Colonic mucosa (tissue), 4 donors: ENCODE measurements around the gene TULP1. TPM values are rescaled to one million over a fixed set of nuclear protein-coding genes. Genes with fewer than 3 reads are reported as not detected.
A peak's percentile ranks its signal among the peaks of the same experiment; 100 is the strongest.

ENCODE experiments used
- DNase-seq: peaks from one replicate; pipeline ENCODE4 v3.0.0-alpha.2; 2020
- H3K27ac ChIP-seq: fragments of 200-600 bp; one replicate; pipeline ENCODE4 v1.8.0; 2021
- H3K27me3 ChIP-seq: fragments of 200-600 bp; one replicate; pipeline ENCODE4 v1.8.0; 2021
- H3K36me3 ChIP-seq: fragments of 200-600 bp; one replicate; pipeline ENCODE4 v1.8.0; 2021
- H3K4me1 ChIP-seq: fragments of 200-600 bp; one replicate; pipeline ENCODE4 v1.8.0; 2021; ENCODE audit warnings: mild to moderate bottlenecking
- H3K4me3 ChIP-seq: fragments of 200-600 bp; one replicate; pipeline ENCODE4 v1.8.0; 2021
- H3K9ac ChIP-seq, 2 donors: one replicate each; pipeline ENCODE4 v1.7.0; 2013; ENCODE audit warnings: control low read depth in 2 of 2, low read depth in 2 of 2, low read length in 2 of 2
- H3K9me3 ChIP-seq: fragments of 200-600 bp; one replicate; pipeline ENCODE4 v1.8.0; 2021
- intact Hi-C: fragments of 100-400 bp; cut with DNase I; formaldehyde crosslinking; loops from one replicate; pipeline ENCODE4 v1.14.1; 2022
- total RNA-seq, 2 donors: library from RNA; stranded (reverse); fragmentation: NEBNext Ultra II Directional in 1 of 2; extraction: Animal tissue kit (Norgen Biotek cat#: 25700) in 1 of 2; gene quantifications; one replicate each; pipeline ENCODE4 v1.2.1, GENCODE V29; 2021
- TF ChIP-seq, protein P1 (sequence below): fragments of 200-600 bp; IDR thresholded peaks from one replicate; pipeline ENCODE4 v1.8.0; 2022; ENCODE audit warnings: antibody characterized with exemption, mild to moderate bottlenecking
- donor health status: healthy.
- donor health status: DM: no; HTN: no; CAD: no.
- donor health status: DM: no; HTN: no; CAD: no.

TULP1 gene
- total RNA-seq, 2 donors from 2014 or later = not detected

- H3K9ac ChIP-seq = no peak overlapping the region
- DNase-seq = no peak
- H3K27ac ChIP-seq = no peak overlapping the region
- no peaks in the 10 kb centered on the region for H3K36me3 ChIP-seq
- TF ChIP-seq, protein P1, sequence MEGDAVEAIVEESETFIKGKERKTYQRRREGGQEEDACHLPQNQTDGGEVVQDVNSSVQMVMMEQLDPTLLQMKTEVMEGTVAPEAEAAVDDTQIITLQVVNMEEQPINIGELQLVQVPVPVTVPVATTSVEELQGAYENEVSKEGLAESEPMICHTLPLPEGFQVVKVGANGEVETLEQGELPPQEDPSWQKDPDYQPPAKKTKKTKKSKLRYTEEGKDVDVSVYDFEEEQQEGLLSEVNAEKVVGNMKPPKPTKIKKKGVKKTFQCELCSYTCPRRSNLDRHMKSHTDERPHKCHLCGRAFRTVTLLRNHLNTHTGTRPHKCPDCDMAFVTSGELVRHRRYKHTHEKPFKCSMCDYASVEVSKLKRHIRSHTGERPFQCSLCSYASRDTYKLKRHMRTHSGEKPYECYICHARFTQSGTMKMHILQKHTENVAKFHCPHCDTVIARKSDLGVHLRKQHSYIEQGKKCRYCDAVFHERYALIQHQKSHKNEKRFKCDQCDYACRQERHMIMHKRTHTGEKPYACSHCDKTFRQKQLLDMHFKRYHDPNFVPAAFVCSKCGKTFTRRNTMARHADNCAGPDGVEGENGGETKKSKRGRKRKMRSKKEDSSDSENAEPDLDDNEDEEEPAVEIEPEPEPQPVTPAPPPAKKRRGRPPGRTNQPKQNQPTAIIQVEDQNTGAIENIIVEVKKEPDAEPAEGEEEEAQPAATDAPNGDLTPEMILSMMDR = no peak
- H3K4me3 ChIP-seq = no peak overlapping the region
- H3K4me1 ChIP-seq = no peaks in the 10 kb centered on the region
- no peaks in the 10 kb centered on the region for H3K27me3 ChIP-seq
- intact Hi-C loops = no loop called here
- H3K9me3 ChIP-seq = no peaks in the 10 kb centered on the region
These were observed 40.6 kb upstream of the TULP1 start for GRCh38 chr6:35553315-35553714.

DNA sequence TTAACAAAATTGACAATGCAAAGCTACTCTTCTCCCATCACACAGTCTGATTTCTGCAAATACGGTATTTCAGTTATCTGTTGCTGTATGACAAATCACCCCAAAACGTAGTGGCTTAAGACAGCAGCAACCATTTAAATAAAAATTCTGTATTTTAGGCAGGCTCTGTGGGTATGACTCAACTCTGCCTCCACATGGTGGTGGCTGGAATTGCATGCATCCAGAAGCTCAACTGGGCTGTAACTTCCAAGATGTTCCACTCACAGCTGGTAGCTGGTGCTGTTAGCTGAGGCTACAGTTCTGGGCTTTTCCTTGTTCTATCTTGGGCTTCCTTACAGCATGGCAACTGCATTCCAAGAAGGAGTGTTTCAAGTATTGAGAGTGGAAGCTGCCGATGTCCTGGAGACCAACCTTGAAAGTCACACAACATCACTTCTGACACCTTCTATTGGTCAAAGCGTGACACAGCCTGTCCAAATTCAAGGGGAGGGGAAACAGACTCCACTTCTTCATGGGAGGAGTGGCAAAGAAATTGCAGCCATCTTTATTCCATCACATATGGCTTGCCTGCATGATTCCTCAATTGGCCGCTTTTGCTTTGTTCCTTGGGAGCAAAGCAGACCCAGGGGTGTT, 39.7 kb upstream of the TULP1 start:
- no peak overlapping the region for H3K27ac ChIP-seq
- H3K9me3 ChIP-seq = no peaks in the 10 kb centered on the region
- intact Hi-C loops = no loop called here
- no peak overlapping the region for H3K9ac ChIP-seq
- TF ChIP-seq, protein P1 = peak; percentile 95
- DNase-seq = peak; percentile 57
- H3K4me1 ChIP-seq = no peaks in the 10 kb centered on the region
- no peaks in the 10 kb centered on the region for H3K27me3 ChIP-seq
- H3K36me3 ChIP-seq = no peaks in the 10 kb centered on the region
- H3K4me3 ChIP-seq = no peak overlapping the region

DNA sequence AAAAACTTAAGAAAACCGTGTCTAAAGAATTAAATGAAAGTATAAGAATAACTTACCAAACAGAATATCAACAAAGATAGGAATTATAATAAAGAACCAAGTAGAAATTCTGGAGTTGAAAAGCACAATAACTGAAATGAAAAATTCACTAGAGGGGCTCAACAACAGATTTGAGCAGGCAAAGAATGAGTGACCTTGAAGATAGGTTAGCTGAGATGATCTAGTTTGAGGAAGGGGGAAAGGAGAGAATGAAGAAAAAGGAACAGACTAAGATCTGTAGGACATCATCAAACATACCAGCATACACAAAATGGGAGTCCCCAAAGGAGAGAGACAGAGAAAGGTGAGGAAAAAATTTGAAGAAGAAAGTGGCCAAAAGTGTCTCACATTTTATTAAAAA, 37.7 kb upstream of the TULP1 start:
- no peaks in the 10 kb centered on the region for H3K27me3 ChIP-seq
- intact Hi-C loops = no loop called here
- TF ChIP-seq, protein P1 = no peak

DNA sequence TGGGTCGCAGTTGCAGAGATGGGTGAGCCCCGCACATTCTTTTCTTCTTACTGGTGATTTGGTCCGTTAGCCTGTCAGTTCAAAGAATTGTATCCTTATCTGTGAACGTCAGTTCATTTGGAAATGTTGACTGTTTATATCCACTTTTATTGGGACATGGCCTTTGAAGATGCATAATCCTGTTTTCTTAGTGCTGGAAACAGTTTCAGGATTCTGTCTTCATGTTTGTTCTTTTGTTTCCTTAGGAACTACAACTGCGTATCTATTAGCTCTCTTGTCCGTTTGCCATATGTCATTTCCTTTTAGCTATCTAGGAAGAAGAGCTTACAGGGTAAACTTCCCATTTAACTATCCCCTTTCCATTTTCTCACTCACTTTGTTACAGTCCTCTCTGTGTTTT, 35.0 kb upstream of the TULP1 start:
- DNase-seq = no peak
- no peaks in the 10 kb centered on the region for H3K36me3 ChIP-seq
- no peaks in the 10 kb centered on the region for H3K9me3 ChIP-seq
- no peak overlapping the region for H3K9ac ChIP-seq
- TF ChIP-seq, protein P1 = no peak
- no peaks in the 10 kb centered on the region for H3K27me3 ChIP-seq
- no peak overlapping the region for H3K27ac ChIP-seq
- intact Hi-C loops = no loop called here
- no peaks in the 10 kb centered on the region for H3K4me1 ChIP-seq
- no peak overlapping the region for H3K4me3 ChIP-seq

More for the DNA sequence above, 37.7 kb upstream of the TULP1 start:
- no peaks in the 10 kb centered on the region for H3K9me3 ChIP-seq
- no peak overlapping the region for H3K9ac ChIP-seq
- H3K4me3 ChIP-seq = no peak overlapping the region
- DNase-seq = no peak
- H3K4me1 ChIP-seq = no peaks in the 10 kb centered on the region
- no peaks in the 10 kb centered on the region for H3K36me3 ChIP-seq
- H3K27ac ChIP-seq = no peak overlapping the region

DNA sequence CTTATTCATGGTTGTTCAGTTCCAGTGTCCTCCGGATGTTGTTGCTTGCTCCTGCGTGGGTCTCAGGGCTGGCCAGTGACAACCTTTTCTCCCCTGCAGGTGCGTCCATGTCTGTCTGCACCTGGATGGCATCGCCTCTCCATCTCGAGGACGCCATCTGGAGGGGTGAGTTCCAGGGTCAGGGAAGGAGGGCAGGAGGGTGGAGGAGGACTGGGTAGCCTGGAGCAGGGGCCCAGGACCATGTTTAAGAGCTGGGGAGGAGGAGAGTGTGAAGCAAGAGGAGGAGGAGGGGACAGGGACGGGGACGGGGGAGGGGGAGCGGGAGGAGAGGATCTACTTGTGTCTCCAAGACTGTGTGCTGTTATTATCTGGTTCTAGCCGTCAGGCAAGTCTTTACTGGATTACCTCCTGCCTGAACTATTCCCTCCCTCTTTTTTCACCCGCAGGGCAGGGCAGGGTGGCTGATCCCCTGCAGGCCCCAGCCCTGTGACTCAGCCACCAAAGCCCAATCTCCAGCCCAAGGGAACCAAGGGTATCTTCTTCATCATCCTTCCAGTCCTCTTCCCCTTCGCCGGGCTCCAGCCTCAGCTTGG, 32.2 kb upstream of the TULP1 start:
- TF ChIP-seq, protein P1 = no peak
- Histone ChIP-seq H3K27ac (no peak overlapping the region), H3K9me3 (no peaks in the 10 kb centered on the region), H3K4me1 (no peaks in the 10 kb centered on the region), H3K36me3 (no peaks in the 10 kb centered on the region), H3K27me3 (no peaks in the 10 kb centered on the region), H3K9ac (no peak overlapping the region), H3K4me3 (no peak overlapping the region)
- intact Hi-C loops = no loop called here
- DNase-seq = no peak
